ENCODE data around the gene DUSP8.
"Not testable (repeated sequence)": the region's sequence is repeated elsewhere in the genome, so short reads cannot be mapped to it uniquely, and the experiment has no call there.

DUSP8 gene

GRCh38 chr11:1514336-1515061 is 57.6 kb downstream of the DUSP8 start:
- DNase-seq: no peak

DNA sequence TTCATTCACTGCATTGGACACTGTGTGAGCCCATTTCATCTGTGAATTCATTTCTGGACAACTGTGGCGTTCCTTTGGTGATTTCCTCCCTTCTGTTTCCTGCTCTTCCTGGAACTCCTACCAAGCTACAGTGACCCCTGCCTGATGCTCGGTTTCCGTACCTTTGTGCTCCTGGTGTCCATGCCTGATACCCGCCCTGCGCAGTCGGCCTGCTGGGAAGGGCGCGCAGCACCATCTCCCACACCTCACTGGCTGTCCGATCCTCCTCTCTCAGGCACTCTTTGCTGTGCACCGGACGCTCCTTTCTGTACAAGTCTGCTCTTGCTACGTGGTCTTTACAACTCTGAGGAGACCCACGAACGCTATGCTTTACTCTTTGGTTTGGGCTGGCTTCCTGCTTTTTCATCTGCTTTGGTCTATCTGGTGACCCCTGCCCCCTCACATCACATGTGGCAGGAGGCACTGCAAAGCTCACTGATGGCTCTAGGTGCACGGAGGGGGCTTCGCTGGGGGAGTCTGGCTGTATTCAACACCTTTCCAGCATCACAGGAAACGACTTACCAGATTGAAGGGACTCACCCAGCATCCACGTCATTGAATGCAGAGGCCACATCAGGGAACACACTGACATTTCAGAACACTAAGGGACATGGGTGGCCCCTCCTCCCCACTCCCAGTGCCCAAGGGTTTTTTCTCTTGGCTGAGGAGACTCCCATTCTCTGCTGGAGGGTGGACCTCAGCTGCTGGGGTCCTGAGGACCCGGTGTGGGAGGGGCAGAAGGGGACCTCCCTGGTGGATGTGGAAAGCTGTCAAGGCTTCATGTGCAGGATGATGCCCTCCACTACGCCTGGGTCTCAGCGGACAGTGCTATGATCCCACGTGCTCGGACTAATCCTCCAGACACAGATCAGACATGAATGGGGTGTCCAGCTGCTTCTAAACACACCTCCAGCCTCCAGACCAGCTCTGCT is 58.5 kb downstream of the DUSP8 start:
- DNase-seq: no peak

GRCh38 chr11:1512531-1513258 is 59.4 kb downstream of the DUSP8 start:
- DNase-seq: not testable (repeated sequence)

DNA sequence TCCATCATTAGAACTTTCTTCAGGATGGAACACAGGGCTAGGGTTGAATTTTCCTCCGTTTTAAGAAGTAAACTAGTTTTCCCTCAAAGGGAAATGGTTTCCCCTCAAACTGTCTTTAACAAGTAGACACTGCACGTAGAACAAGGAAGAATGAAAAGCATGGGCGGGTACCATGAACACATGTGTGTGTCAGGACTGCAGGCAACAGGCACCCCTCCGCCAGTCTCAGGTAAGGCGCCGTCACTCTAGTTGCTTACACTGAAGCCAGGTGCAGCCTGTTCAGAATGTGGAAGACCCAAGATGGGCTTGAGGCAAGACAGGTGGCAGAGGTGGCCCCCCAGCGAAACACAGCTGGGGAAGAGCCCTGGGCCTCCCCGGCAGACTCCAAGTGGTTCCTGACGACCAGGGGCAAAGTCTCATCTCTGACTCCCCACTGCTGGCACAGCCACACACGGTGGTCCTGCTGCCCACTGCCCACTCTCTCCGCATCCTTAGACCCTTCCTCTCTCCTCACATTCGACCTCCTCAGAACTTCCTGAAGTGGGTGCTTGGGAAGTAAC is 60.1 kb downstream of the DUSP8 start:
- DNase-seq: no peak

DNA sequence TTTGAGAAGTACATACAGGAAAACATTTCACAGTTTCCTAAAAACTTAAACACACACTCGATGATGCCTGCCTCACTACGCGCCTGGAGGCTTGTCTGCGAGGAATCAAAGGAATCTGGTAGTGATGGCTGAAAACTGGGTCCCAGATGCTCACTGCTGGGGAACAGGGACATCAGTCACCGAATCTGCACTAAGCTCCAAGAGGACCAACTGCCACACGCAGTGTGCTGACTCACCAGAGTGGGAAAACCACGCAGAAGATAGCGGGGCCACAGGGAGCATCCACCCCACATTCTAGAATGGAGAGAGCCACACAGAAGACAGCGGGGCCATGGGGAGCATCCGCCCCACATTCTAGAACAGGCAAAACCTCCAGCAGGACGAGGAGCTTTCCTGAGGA is 61.1 kb downstream of the DUSP8 start:
- no peak for DNase-seq

- DNase-seq: not testable (repeated sequence)
These were observed 61.7 kb downstream of the DUSP8 start for GRCh38 chr11:1510351-1510750.

DNA sequence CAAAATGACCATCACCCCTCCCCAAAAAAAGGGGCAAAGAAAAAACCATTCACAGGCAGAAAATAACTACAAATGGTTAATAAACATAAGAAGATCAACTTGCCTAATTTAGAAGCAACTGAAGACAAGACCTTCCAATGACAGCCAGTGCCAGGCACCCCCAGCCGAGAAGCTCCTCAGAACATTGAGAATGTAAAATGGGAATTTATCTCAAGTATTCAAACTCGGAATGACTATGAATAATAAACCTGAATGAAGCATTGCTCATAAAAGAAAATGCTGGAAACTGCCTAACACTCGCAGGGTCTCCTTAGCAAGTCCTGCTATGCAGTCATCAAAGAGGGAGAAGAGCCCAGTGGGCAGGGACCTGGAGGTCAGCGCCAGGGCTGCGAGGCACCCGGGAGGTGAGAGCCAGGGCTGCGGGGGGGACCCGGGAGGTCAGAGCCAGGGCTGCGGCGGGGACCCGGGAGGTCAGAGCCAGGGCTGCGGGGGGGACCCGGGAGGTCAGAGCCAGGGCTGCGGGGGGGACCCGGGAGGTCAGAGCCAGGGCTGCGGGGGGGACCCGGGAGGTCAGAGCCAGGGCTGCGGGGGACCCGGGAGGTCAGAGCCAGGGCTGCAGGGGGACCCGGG is 62.3 kb downstream of the DUSP8 start:
- DNase-seq: no peak

DNA sequence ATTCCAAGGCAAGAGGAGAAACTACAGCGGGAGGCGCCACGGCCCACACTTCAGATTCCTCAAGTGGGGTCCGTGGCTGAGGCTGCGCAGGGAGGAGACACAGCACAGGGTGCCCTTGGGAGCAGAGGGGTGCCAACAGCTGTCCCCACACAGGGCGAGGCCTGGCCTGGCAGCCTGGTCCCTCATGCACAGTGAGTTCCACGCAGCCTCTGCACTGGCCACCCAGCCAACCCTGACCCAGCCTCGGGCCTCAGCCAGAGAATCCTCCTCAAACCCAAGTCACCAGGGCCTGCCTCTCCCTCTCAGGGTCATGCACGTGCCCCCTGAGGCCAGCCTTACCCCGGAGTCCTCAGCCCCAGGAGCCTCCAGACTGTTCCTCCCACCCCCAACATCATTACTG is 63.1 kb downstream of the DUSP8 start:
- DNase-seq: no peak

GRCh38 chr11:1508491-1508891 is 63.6 kb downstream of the DUSP8 start:
- DNase-seq: no peak

DNA sequence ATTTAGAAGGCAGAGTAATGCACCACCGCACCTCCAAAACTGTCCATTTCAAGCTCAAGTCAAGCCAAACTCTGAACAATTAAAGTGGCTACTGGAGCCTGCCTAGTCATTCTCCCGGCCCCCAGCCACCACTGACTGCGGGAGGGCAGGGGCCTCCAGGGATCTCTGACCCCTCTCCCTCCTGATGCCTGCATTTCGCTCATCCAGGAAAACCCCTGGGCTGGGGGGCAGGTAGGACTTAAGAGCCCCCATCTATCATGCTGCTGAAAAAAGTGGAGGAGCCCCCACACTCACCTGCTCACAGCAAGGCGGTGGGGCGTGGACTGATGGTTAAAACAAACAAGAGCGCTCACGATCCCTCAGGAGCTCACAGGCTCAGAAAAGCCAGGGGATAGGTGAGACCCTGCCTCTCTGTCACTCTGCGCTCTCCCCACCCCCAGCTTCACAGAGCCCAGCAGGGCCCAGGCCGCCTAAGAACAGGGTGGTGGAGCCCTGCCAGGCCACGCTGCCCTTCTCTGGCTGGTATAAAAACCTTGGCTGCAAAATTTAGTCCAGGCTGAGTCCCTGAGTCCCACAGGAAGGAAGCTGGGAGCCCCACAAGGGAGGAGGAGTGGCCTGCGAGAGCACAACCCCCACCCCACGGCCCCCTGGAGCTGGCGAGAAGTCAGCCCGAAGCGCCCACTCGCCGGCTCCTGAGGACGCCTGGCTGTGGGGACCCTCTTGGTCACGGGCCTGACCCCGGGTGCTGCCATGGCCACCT is 64.5 kb downstream of the DUSP8 start:
- DNase-seq: no peak

DNA sequence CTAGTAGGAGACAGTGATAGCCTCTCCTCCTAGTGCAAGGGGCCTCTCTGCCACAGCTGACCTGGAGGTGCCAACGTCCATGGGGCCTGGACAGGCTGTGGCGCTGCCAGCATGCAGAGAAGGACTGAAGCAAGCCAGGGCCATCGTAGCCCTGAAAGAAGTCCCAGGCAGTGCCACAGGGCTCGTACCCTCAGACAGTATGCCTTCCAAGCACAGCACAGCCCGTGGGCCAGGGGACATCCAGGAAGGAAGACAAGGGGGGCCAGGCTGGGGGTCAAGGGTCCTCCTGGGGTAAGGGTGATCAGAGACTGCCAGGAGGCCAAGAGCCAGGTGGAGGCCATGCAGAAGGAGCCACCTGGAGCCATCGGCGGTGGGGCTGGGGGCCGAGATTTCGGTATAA is 65.1 kb downstream of the DUSP8 start:
- DNase-seq: no peak

- DNase-seq: no peak
These were observed 66.6 kb downstream of the DUSP8 start for GRCh38 chr11:1505480-1505879.

DNA sequence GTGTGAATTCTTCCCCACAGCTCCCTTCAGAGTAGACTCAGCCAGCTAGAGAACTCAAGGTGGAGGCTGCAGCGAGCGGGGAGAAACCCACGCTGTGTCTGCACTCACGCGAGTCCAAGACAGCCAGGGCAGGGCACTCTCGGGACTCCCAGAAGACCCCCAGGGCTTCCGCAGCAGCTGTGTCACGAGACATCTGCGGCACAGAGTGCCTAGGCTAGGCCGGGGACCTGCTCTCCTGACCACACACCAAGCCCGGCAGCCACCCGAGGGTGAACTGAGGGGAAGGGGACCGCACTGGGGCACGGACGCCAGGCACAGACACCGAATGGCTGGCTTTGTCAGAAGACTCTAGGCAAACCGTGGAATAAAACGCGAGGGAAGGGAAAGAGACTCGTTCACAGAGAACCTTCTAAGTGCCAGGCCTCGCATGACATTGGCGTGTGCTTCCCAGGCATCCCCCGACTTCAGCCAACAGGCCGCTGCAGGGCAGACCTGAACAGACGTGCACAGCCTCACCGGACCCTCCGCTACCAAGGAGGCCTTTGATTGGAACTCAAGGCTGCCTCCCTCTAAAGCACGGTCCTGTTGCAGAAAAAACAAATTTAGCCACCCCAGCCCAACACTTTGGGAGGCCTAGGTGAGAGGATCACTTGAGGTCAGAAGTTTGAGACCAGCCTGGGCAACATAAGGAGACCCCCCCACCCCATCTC is 67.3 kb downstream of the DUSP8 start:
- DNase-seq: no peak

- DNase-seq: no peak
These were observed 67.9 kb downstream of the DUSP8 start for GRCh38 chr11:1504138-1504537.
